Measurements from ENCODE around the gene MSI2. TPM values are rescaled to one million over a fixed set of nuclear protein-coding genes. Genes with fewer than 3 reads are reported as not detected.

Gene MSI2
- total and polyA plus RNA-seq, 2 donors (not counting 3 experiments of a cell fraction or from before 2014, with no cell fraction given), result 20.9 to 59.3 TPM

DNA sequence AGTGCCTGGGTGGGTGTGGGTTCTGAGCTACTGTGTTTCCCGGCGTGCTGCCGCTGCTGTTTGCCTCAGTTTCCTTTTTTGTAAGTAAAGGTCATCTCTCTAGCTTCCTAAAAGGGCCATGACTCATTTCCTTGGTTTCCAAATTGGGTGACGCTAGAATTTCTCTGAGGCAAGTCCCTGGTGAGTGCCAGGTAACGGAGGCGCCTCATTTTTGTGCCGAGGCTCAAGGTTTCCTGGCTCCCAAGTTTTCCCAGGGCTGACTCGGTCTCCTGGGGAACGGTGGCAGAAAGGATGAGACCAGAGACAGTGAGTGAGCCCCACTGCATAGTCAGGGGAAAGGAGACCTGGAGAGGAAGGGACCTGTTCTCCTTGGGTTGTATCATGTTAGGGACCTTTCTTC lies 20.3 kb downstream of the MSI2 start:
- no peaks in the 10 kb centered on the region for H3K27me3 ChIP-seq (ENCODE audit: control insufficient read depth in 2 of 2, insufficient read depth in 2 of 2, low read length in 2 of 2)
- BruUV-seq (replicated peaks), result no TSS peak
- H2AFZ ChIP-seq (ENCODE audit: low read depth, low read length), result no peak overlapping the region
- intact Hi-C loops (cut with micrococcal nuclease), result no loop called here
- FAIRE-seq (no peak), DNase-seq (ENCODE audit: low read depth, low spot score) (no peak)
- no peak overlapping the region for H3K9ac ChIP-seq (replicated peaks; ENCODE audit: extremely low read depth, insufficient read depth, low read length)
- H3K4me1 ChIP-seq (ENCODE audit: control insufficient read depth, extremely low read depth, insufficient read depth, low read length), result peaks cover 6% of the 10 kb centered on the region
- no peaks in the 10 kb centered on the region for H3K9me1 ChIP-seq (replicated peaks; ENCODE audit: control insufficient read depth, extremely low read depth, insufficient read depth, low read length)
- H3K36me3 ChIP-seq (ENCODE audit: control insufficient read depth in 2 of 2, extremely low read depth in 1 of 2, insufficient read depth in 2 of 2, low read length in 2 of 2), result peaks cover 0 to 7% of the 10 kb centered on the region in 2 experiments
- ChIA-PET CTCF (no interaction called here), POLR2A (no interaction called here)
- H4K20me1 ChIP-seq (replicated peaks; ENCODE audit: control insufficient read depth, extremely low read depth, insufficient read depth, low read length), result no peaks in the 10 kb centered on the region
- no peaks in the 10 kb centered on the region for H3K79me2 ChIP-seq (ENCODE audit: control insufficient read depth, insufficient read depth, low read length)
- dilution Hi-C loops (cut with MboI; ENCODE audit: extremely low pct_ligation_motif_present, low sequenced_read_pairs), result no loop called here
- H3K9me3 ChIP-seq (replicated peaks; ENCODE audit: control insufficient read depth, insufficient read depth, low read length), result no peaks in the 10 kb centered on the region
- no peak overlapping the region for H3K4me2 ChIP-seq (ENCODE audit: insufficient read depth, low read length)
- no peak overlapping the region for H3K4me3 ChIP-seq (replicated peaks in 1 of 3; ENCODE audit: insufficient read depth in 1 of 3, low read depth in 1 of 3, low read length in 3 of 3)
- H3K27ac ChIP-seq (ENCODE audit: insufficient read depth, low read depth, low read length), result no peak overlapping the region
- TF ChIP-seq JUN (IDR thresholded peaks at IDR 0.05; ENCODE audit: borderline replicate concordance, insufficient read depth, insufficient read length, low read depth), result no peak
- no peak for TF ChIP-seq FOS (IDR thresholded peaks at IDR 0.05; ENCODE audit: borderline replicate concordance, insufficient read depth, low read length)
- no peak for TF ChIP-seq GATA2 (IDR thresholded peaks at IDR 0.05; ENCODE audit: insufficient read depth, insufficient read length, low read depth, low read length)
- TF ChIP-seq EZH2 (IDR thresholded peaks at IDR 0.05; ENCODE audit: borderline replicate concordance, low read depth, low read length, severe bottlenecking), result no peak
- TF ChIP-seq, protein P1, sequence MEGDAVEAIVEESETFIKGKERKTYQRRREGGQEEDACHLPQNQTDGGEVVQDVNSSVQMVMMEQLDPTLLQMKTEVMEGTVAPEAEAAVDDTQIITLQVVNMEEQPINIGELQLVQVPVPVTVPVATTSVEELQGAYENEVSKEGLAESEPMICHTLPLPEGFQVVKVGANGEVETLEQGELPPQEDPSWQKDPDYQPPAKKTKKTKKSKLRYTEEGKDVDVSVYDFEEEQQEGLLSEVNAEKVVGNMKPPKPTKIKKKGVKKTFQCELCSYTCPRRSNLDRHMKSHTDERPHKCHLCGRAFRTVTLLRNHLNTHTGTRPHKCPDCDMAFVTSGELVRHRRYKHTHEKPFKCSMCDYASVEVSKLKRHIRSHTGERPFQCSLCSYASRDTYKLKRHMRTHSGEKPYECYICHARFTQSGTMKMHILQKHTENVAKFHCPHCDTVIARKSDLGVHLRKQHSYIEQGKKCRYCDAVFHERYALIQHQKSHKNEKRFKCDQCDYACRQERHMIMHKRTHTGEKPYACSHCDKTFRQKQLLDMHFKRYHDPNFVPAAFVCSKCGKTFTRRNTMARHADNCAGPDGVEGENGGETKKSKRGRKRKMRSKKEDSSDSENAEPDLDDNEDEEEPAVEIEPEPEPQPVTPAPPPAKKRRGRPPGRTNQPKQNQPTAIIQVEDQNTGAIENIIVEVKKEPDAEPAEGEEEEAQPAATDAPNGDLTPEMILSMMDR (IDR thresholded peaks at IDR 0.05; ENCODE audit: extremely low read depth in 1 of 2, insufficient read depth in 1 of 2, low read depth in 1 of 2, low read length in 2 of 2), result no peak
- TF ChIP-seq MYC (IDR thresholded peaks at IDR 0.05; ENCODE audit: low read depth, low read length), result no peak
- no peak for TF ChIP-seq POLR2A (IDR thresholded peaks at IDR 0.05; ENCODE audit: low read depth, low read length)
- TF ChIP-seq, protein P2, sequence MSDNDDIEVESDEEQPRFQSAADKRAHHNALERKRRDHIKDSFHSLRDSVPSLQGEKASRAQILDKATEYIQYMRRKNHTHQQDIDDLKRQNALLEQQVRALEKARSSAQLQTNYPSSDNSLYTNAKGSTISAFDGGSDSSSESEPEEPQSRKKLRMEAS (IDR thresholded peaks at IDR 0.05; ENCODE audit: insufficient read depth, insufficient read length), result no peak
- no peak for TF ChIP-seq POLR2AphosphoS5 (IDR thresholded peaks at IDR 0.05; ENCODE audit: insufficient read depth, low read depth, low read length)

Measured in endothelial cell of umbilical vein (primary cell).